Ammon's horn (tissue), 1 donor: ENCODE data around the gene LMAN2L.

Experiments used
- DNase-seq: peaks from one replicate; pipeline ENCODE4 v3.0.0-alpha.2; 2016; ENCODE audit warnings: low spot score

Gene LMAN2L

GRCh38 chr2:96739633-96740428, at the start of gene LMAN2L:
Gene LMAN2L, minus strand, starts transcription at chr2:96740064. Its CDS starts 24 bp downstream, at chr2:96740040.
- peak; percentile 99 for DNase-seq

GRCh38 chr2:96789245-96789617, 49.4 kb upstream of the LMAN2L start:
- no peak for DNase-seq

- peak; percentile 54 for DNase-seq
Measured at GRCh38 chr2:96788442-96789244, 48.8 kb upstream of the LMAN2L start.

- DNase-seq = no peak
Measured at GRCh38 chr2:96787411-96787810, 47.5 kb upstream of the LMAN2L start.

GRCh38 chr2:96783388-96783787, 43.5 kb upstream of the LMAN2L start:
- no peak for DNase-seq

- DNase-seq = no peak
Measured at GRCh38 chr2:96775160-96775559, 35.3 kb upstream of the LMAN2L start.

- DNase-seq = no peak
Measured at GRCh38 chr2:96773922-96774321, 34.1 kb upstream of the LMAN2L start.

GRCh38 chr2:96772903-96773671, 33.2 kb upstream of the LMAN2L start:
- no peak for DNase-seq

GRCh38 chr2:96771796-96772618, 32.1 kb upstream of the LMAN2L start:
- no peak for DNase-seq

GRCh38 chr2:96770442-96771202, 30.8 kb upstream of the LMAN2L start:
- DNase-seq = no peak

- peak; percentile 78 for DNase-seq
Measured at GRCh38 chr2:96769814-96770213, 29.9 kb upstream of the LMAN2L start.

- no peak for DNase-seq
Measured at GRCh38 chr2:96768083-96768561, 28.3 kb upstream of the LMAN2L start.

- DNase-seq = no peak
Measured at GRCh38 chr2:96767135-96767871, 27.4 kb upstream of the LMAN2L start.

- DNase-seq = peak; percentile 49
Measured at GRCh38 chr2:96764253-96764637, 24.4 kb upstream of the LMAN2L start.

GRCh38 chr2:96763511-96764252, 23.8 kb upstream of the LMAN2L start:
- no peak for DNase-seq

GRCh38 chr2:96762529-96763311, 22.9 kb upstream of the LMAN2L start:
- no peak for DNase-seq

- DNase-seq = peak; percentile 49
Measured at GRCh38 chr2:96760986-96761832, 21.3 kb upstream of the LMAN2L start.
